Left lung (tissue), 10 donors: Measurements from ENCODE around the gene TEAD1. TPM values are rescaled to one million over a fixed set of nuclear protein-coding genes. Genes with fewer than 3 reads are reported as not detected.
A peak's percentile ranks its signal among the peaks of the same experiment; 100 is the strongest.

ENCODE experiments used
- ATAC-seq: fragments of 200-7000 bp; cut with Tn5 transposase; one replicate; pipeline ENCODE4 v1.9.1; 2020; ENCODE audit warnings: moderate library complexity
- DNase-seq, 4 donors: peaks; one replicate each; pipeline ENCODE4 v3.0.0-alpha.2; 2013 to 2020
- H3K27ac ChIP-seq, 2 donors: fragments of 200-600 bp; sonication (generic) in 1 of 2; one replicate each; pipeline versions ENCODE4 v1.5.0 to v1.8.0; 2020 to 2021
- H3K27me3 ChIP-seq, 2 donors: fragments of 200-600 bp; sonication (generic) in 1 of 2; one replicate each; pipeline versions ENCODE4 v1.5.0 to v1.8.0; 2020 to 2021
- H3K36me3 ChIP-seq, 2 donors: fragments of 200-600 bp; sonication (generic) in 1 of 2; one replicate each; pipeline versions ENCODE4 v1.5.0 to v1.8.0; 2020 to 2021
- H3K4me1 ChIP-seq, 2 donors: fragments of 200-600 bp; one replicate each; pipeline ENCODE4 v1.8.0; 2021
- H3K4me3 ChIP-seq, 2 donors: fragments of 200-600 bp; sonication (generic) in 1 of 2; one replicate each; pipeline versions ENCODE4 v1.5.0 to v1.8.0; 2020 to 2021; ENCODE audit warnings: mild to moderate bottlenecking in 1 of 2
- H3K9me3 ChIP-seq, 2 donors: fragments of 200-600 bp; sonication (generic) in 1 of 2; one replicate each; pipeline versions ENCODE4 v1.5.0 to v1.8.0; 2020 to 2021
- CTCF ChIP-seq, 2 donors: fragments of 200-600 bp; sonication (generic) in 1 of 2; IDR thresholded peaks; one replicate each; pipeline versions ENCODE4 v1.5.0 to v1.8.0; 2021; ENCODE audit warnings: antibody characterized with exemption in 2 of 2
- intact Hi-C, 2 donors: fragments of 100-400 bp; cut with DNase I; formaldehyde crosslinking; loops; one replicate each; pipeline versions ENCODE4 v1.11.2 to v1.14.2; 2022
- polyA plus RNA-seq, 6 donors: library from polyadenylated mRNA; unstranded; fragments of 120-200 nt; gene quantifications; one replicate each; pipeline ENCODE4 v1.2.1, GENCODE V29; 2013; ENCODE audit not compliant: insufficient read length in 6 of 6
- total RNA-seq, 2 donors: library from RNA; stranded (reverse); fragmentation: NEBNext Ultra II Directional; extraction: Animal tissue kit (Norgen Biotek cat#: 25700); gene quantifications; one replicate each; pipeline ENCODE4 v1.2.1, GENCODE V29; 2021
- donor health status: DM: no; HTN: yes; CAD: no.
- donor health status: DM: no; HTN: no; CAD: no.

The TEAD1 gene
- total and polyA plus RNA-seq, 8 donors = 58.1 to 106 (median 86.9) TPM

GRCh38 chr11:12845739-12846358 is 171.6 kb downstream of the TEAD1 start:
- ATAC-seq (peak; percentile 53), DNase-seq (peak in 1 of 4 donors; percentile 54)
- intact Hi-C loops = no loop called here
- no peak for TF ChIP-seq CTCF (IDR thresholded peaks at IDR 0.05)
- H3K4me1 ChIP-seq = peaks cover 19 to 23% of the 10 kb centered on the region in 2 donors
- H3K36me3 ChIP-seq = no peaks in the 10 kb centered on the region
- H3K4me3 ChIP-seq = no peak overlapping the region
- no peak overlapping the region for H3K27ac ChIP-seq
- no peaks in the 10 kb centered on the region for H3K9me3 ChIP-seq
- no peaks in the 10 kb centered on the region for H3K27me3 ChIP-seq

GRCh38 chr11:12846786-12847615 is 172.8 kb downstream of the TEAD1 start:
- Histone ChIP-seq H3K4me3 (no peak overlapping the region), H3K9me3 (no peaks in the 10 kb centered on the region), H3K4me1 (peaks cover 18 to 20% of the 10 kb centered on the region in 2 donors), H3K27ac (no peak overlapping the region), H3K27me3 (no peaks in the 10 kb centered on the region), H3K36me3 (no peaks in the 10 kb centered on the region)
- no peak for TF ChIP-seq CTCF (IDR thresholded peaks at IDR 0.05)
- DNase-seq (no peak), ATAC-seq (no peak)
- intact Hi-C loops = no loop called here

GRCh38 chr11:12848413-12848812 is 174.2 kb downstream of the TEAD1 start:
- intact Hi-C loops = no loop called here
- Histone ChIP-seq H3K27ac (no peak overlapping the region), H3K4me1 (peaks cover 6 to 12% of the 10 kb centered on the region in 2 donors), H3K9me3 (no peaks in the 10 kb centered on the region), H3K36me3 (no peaks in the 10 kb centered on the region), H3K4me3 (no peak overlapping the region), H3K27me3 (no peaks in the 10 kb centered on the region)
- ATAC-seq (no peak), DNase-seq (no peak)
- TF ChIP-seq CTCF (IDR thresholded peaks at IDR 0.05) = no peak

- ATAC-seq (no peak), DNase-seq (no peak)
- H3K27ac ChIP-seq = no peak overlapping the region
- TF ChIP-seq CTCF (IDR thresholded peaks at IDR 0.05) = no peak
- no peak overlapping the region for H3K4me3 ChIP-seq
- no peaks in the 10 kb centered on the region for H3K4me1 ChIP-seq
- H3K9me3 ChIP-seq = no peaks in the 10 kb centered on the region
- intact Hi-C loops = no loop called here
- no peaks in the 10 kb centered on the region for H3K36me3 ChIP-seq
- H3K27me3 ChIP-seq = no peaks in the 10 kb centered on the region
Measured at GRCh38 chr11:12853325-12853651, 179.1 kb downstream of the TEAD1 start.

- Histone ChIP-seq H3K9me3 (no peaks in the 10 kb centered on the region), H3K27me3 (no peaks in the 10 kb centered on the region), H3K4me1 (no peaks in the 10 kb centered on the region), H3K36me3 (no peaks in the 10 kb centered on the region), H3K27ac (no peak overlapping the region), H3K4me3 (no peak overlapping the region)
- TF ChIP-seq CTCF (IDR thresholded peaks at IDR 0.05) = no peak
- intact Hi-C loops = no loop called here
- DNase-seq (no peak), ATAC-seq (peak; percentile 73)
Measured at GRCh38 chr11:12853652-12854296, 179.6 kb downstream of the TEAD1 start.
